Smooth muscle cell (in vitro differentiated cells): ENCODE results near the gene DHX9. TPM values are rescaled to one million over a fixed set of nuclear protein-coding genes. Genes with fewer than 3 reads are reported as not detected.

ENCODE experiments used
- DNase-seq: peaks from one replicate; lab custom pipeline; 2025; ENCODE audit not compliant: unreplicated experiment; lab: John Stamatoyannopoulos, UW
- H2AFZ ChIP-seq: fragments of 200-600 bp; sonication (generic); 2 replicates; pipeline ENCODE4 v1.6.0; 2016; ENCODE audit warnings: antibody characterized with exemption, low read depth, mild to moderate bottlenecking
- H3F3A ChIP-seq: fragments of 200-600 bp; sonication (generic); 2 replicates; pipeline ENCODE4 v1.6.0; 2017; ENCODE audit warnings: antibody characterized with exemption, low read depth
- H3K27ac ChIP-seq: fragments of 200-600 bp; sonication (generic); 2 replicates; pipeline ENCODE4 v1.5.1; 2016; ENCODE audit warnings: low read depth, mild to moderate bottlenecking
- H3K27me3 ChIP-seq: fragments of 200-600 bp; sonication (generic); 2 replicates; pipeline ENCODE4 v1.6.1; 2016; ENCODE audit warnings: low read depth, mild to moderate bottlenecking
- H3K36me3 ChIP-seq: fragments of 200-600 bp; sonication (generic); 2 replicates; pipeline ENCODE4 v1.5.1; 2016; ENCODE audit warnings: low read depth
- H3K4me1 ChIP-seq: fragments of 200-600 bp; sonication (generic); 2 replicates; pipeline ENCODE4 v1.5.1; 2016; ENCODE audit warnings: low read depth
- H3K4me2 ChIP-seq: fragments of 200-600 bp; sonication (generic); 2 replicates; pipeline ENCODE4 v1.6.0; 2016; ENCODE audit warnings: mild to moderate bottlenecking
- H3K4me3 ChIP-seq: fragments of 200-600 bp; sonication (generic); 2 replicates; pipeline ENCODE4 v1.5.1; 2016; ENCODE audit warnings: mild to moderate bottlenecking
- H3K79me2 ChIP-seq: fragments of 200-600 bp; sonication (generic); 2 replicates; pipeline ENCODE4 v1.6.0; 2016; ENCODE audit warnings: low read depth, mild to moderate bottlenecking
- H3K9ac ChIP-seq: fragments of 200-600 bp; sonication (generic); 2 replicates; pipeline ENCODE4 v1.6.0; 2016; ENCODE audit warnings: low read depth
- H3K9me3 ChIP-seq: fragments of 200-600 bp; sonication (generic); replicated peaks from 2 replicates; pipeline ENCODE4 v1.5.1; 2016; ENCODE audit warnings: low read depth
- H4K20me1 ChIP-seq: fragments of 200-600 bp; sonication (generic); 2 replicates; pipeline ENCODE4 v1.6.0; 2016; ENCODE audit warnings: low read depth
- WGBS: methylation state at CpG from one replicate; pipeline ENCODE4 v1.1.7; 2016; ENCODE audit warnings: low lambda C conversion rate; 5-methylcytosine and 5-hydroxymethylcytosine counted together
- polyA plus RNA-seq: library from polyadenylated mRNA; unstranded; fragments of >200 nt; fragmentation: Nextera tagmentation; extraction: Ambion mirVana; gene quantifications from 2 replicates; pipeline ENCODE4 v1.2.1, GENCODE V29; 2016
- total RNA-seq: library from RNA; depleted of rRNA; stranded (reverse); fragments of >200 nt; gene quantifications from 2 replicates; pipeline ENCODE4 v1.2.3, GENCODE V29; 2014
- TF ChIP-seq, protein P1 (sequence below): fragments of 200-600 bp; sonication (generic); IDR thresholded peaks from 2 replicates; pipeline ENCODE4 v1.5.1; 2017; ENCODE audit warnings: borderline replicate concordance, mild to moderate bottlenecking, antibody characterized with exemption; ENCODE audit not compliant: insufficient read depth, poor library complexity, severe bottlenecking

Gene DHX9
- total and polyA plus RNA-seq, 2 experiments from 2014 or later: 65.4 to 99.2 TPM

DNA sequence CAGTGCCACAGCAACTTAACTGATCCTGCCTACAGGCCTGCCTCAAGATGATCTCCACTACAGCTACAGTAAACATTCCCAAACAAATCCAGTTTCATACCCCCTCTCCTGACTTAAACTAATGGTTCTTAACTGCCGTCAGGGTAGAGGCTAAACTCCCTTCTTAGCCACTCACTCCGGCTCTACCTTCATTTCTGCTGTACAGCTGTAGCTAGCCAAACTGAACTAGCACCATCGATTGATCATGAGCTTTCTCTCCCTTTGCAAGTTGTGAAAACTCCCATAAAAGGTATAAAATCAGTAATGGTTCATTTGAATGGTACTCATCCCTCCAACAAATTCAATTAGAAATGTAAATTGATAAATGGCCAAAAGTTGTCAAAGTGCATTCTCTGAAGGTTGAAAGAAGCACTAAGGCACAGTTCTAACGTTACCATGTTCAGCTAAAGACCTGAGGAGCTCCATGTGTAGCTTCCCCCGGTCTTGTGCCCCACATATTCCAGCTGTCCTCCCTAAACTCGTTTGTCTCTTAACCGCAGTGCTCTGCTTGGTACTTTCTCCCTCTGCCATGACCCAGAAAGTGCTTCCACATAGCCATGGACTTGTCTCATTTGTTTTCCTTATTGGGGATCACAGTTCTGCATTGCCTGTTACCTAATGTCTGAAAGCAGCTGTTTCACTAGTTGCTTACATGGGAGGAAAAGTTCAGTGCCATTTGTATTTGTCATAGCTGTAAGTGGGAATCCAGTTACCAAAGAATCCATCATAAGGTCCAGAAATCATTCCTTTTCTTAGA is 49.8 kb downstream of the DHX9 start:
- peaks cover 39% of the 10 kb centered on the region for H3F3A ChIP-seq
- H4K20me1 ChIP-seq: peaks cover 24% of the 10 kb centered on the region
- H3K4me3 ChIP-seq: no peak overlapping the region
- no peak for DNase-seq
- no peak overlapping the region for H3K9ac ChIP-seq
- TF ChIP-seq, protein P1, sequence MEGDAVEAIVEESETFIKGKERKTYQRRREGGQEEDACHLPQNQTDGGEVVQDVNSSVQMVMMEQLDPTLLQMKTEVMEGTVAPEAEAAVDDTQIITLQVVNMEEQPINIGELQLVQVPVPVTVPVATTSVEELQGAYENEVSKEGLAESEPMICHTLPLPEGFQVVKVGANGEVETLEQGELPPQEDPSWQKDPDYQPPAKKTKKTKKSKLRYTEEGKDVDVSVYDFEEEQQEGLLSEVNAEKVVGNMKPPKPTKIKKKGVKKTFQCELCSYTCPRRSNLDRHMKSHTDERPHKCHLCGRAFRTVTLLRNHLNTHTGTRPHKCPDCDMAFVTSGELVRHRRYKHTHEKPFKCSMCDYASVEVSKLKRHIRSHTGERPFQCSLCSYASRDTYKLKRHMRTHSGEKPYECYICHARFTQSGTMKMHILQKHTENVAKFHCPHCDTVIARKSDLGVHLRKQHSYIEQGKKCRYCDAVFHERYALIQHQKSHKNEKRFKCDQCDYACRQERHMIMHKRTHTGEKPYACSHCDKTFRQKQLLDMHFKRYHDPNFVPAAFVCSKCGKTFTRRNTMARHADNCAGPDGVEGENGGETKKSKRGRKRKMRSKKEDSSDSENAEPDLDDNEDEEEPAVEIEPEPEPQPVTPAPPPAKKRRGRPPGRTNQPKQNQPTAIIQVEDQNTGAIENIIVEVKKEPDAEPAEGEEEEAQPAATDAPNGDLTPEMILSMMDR: no peak
- H3K27me3 ChIP-seq: no peaks in the 10 kb centered on the region
- H3K4me2 ChIP-seq: no peak overlapping the region
- no peaks in the 10 kb centered on the region for H3K79me2 ChIP-seq
- peaks cover 23% of the 10 kb centered on the region for H3K36me3 ChIP-seq
- H2AFZ ChIP-seq: no peak overlapping the region
- H3K27ac ChIP-seq: peak overlapping the region; percentile 24
- H3K9me3 ChIP-seq: no peaks in the 10 kb centered on the region
- no peaks in the 10 kb centered on the region for H3K4me1 ChIP-seq
- 92% methylated on average over 7 of the region's 7 CpGs for WGBS

DNA sequence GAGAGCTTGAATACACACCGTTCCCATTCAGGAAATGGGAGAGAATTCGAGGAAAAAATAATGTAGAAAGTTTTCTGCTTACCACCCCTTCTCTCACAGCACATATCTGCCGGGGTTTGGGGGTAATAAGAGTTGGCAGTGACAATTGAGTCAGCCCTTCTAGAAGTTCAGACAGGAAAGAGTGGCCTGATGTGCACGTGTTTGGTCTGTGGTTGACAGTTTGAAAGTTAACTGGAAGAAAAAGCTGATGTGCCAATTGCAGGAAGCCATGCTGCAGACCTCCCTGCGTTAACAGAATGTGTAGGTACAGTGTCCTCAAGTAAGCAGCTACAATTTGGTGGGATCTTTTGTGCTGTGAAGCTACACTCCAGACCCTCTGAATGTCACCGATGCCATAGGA is 50.9 kb downstream of the DHX9 start:
- Histone ChIP-seq H3K27ac (no peak overlapping the region), H3K9ac (no peak overlapping the region), H3K4me2 (no peak overlapping the region), H3K4me3 (no peak overlapping the region), H2AFZ (no peak overlapping the region), H3K79me2 (no peaks in the 10 kb centered on the region), H3K4me1 (no peaks in the 10 kb centered on the region), H3F3A (peaks cover 33% of the 10 kb centered on the region), H3K27me3 (no peaks in the 10 kb centered on the region), H4K20me1 (peaks cover 21% of the 10 kb centered on the region), H3K9me3 (no peaks in the 10 kb centered on the region), H3K36me3 (peaks cover 14% of the 10 kb centered on the region)
- 87% methylated on average over 6 of the region's 6 CpGs for WGBS
- DNase-seq: no peak
- TF ChIP-seq, protein P1: no peak

DNA sequence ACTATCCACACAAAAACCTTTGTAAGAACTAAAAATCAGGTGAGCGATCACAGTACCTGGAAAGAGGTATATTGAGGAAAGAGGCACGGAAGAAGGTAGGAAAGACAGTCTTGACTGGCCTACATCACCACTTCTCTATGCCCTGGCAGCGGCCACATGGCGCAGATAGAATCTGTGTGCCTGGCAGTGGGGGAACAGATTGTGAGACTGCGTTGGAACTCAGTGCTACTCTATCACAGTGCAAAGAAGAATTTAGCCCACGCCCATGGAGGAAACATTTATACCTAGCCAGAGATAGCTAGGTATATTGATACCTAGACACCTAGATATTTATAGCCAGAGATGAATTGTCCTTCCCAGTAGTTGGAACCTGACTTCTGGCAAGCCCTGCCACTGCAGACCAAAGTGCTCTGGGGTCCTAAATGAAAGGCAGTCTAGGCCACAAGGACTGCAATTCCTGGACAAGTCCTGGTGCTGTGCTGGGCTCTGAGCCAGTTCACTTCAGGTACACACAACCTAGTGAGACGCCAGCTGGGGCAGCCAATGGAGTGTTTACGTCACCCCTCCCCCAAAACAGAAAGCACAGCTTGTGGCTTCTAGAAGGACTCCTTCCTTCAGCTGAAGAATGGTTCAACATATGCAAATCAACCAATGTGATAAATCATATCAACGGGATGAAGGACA is 51.9 kb downstream of the DHX9 start:
- TF ChIP-seq, protein P1: no peak
- Histone ChIP-seq H3K27ac (no peak overlapping the region), H4K20me1 (peaks cover 12% of the 10 kb centered on the region), H3K4me2 (no peak overlapping the region), H3F3A (peaks cover 30% of the 10 kb centered on the region), H3K27me3 (no peaks in the 10 kb centered on the region), H3K79me2 (no peaks in the 10 kb centered on the region), H2AFZ (no peak overlapping the region), H3K4me3 (no peak overlapping the region), H3K4me1 (no peaks in the 10 kb centered on the region), H3K9me3 (no peaks in the 10 kb centered on the region), H3K9ac (no peak overlapping the region), H3K36me3 (peaks cover 7% of the 10 kb centered on the region)
- DNase-seq: no peak
- WGBS: 96% methylated on average over 9 of the region's 9 CpGs
